HK-2 (cell line): Measurements from ENCODE around the gene MIA3.

ENCODE experiments used
- DNase-seq: peaks from one replicate; pipeline ENCODE4 v3.0.0-alpha.2; 2018; ENCODE audit not compliant: unreplicated experiment

MIA3 gene

GRCh38 chr1:222618880-222619596 is 1.1 kb downstream of the MIA3 start:
- DNase-seq: peak; percentile 43

GRCh38 chr1:222620566-222620965 is 2.7 kb downstream of the MIA3 start:
- no peak for DNase-seq

- no peak for DNase-seq
Observed at GRCh38 chr1:222622765-222623164, 4.9 kb downstream of the MIA3 start.

- DNase-seq: no peak
Observed at GRCh38 chr1:222623458-222623857, 5.6 kb downstream of the MIA3 start.

DNA sequence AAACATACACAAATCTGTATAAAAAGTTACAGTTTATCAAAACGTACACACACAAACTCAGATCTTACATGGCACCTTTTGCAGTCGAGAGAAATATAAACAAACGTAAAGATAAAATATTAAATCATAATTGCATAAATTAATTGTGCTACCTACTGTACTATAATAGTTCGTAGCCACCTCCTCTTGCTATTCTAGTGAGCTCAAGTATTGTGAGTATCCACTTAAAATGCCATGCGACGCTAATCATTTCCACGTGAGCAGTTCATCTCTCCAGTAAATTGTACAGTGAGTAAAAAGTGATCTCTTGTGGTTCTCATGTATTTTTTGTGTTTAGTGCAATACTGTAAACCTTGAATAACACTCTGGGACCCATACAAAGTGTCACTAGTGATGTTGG is 6.3 kb downstream of the MIA3 start:
- no peak for DNase-seq

DNA sequence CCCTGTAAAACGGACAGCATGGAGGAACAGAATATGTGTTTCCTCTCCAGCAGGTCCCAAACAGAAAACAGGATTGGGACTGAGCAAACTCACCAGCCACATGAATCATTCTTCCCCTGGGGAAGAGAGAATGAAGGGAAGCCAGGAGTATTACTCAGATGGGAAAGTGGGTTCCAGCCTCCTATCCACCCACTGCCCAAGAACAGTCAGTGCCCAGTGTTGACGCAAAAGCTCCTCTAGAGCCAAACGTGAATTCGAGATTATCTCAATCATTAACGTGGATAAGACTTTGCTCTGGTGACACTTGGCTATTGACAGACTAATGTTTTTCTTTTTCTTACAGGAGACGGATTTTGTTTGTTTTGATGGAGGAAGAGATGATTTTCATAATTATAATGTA is 9.3 kb downstream of the MIA3 start:
- no peak for DNase-seq

DNA sequence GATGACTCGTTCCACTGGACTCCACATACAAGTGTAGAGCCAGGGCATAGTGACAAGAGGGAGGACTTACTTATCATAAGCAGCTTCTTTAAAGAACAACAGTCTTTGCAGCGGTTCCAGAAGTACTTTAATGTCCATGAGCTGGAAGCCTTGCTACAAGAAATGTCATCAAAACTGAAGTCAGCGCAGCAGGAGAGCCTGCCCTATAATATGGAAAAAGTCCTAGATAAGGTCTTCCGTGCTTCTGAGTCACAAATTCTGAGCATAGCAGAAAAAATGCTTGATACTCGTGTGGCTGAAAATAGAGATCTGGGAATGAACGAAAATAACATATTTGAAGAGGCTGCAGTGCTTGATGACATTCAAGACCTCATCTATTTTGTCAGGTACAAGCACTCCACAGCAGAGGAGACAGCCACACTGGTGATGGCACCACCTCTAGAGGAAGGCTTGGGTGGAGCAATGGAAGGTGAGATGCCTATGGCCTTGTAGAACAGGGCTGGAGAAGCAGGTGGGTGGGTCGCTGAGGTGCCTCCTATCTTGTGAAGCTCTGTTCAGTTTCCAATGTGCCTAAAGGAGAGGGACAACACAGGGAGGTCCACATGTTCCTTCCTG is 12.1 kb downstream of the MIA3 start:
- no peak for DNase-seq

- DNase-seq: no peak
Observed at GRCh38 chr1:222631611-222632208, 13.8 kb downstream of the MIA3 start.

- DNase-seq: no peak
Observed at GRCh38 chr1:222632749-222633148, 14.9 kb downstream of the MIA3 start.

- peak; percentile 53 for DNase-seq
Observed at GRCh38 chr1:222634180-222635013, 16.5 kb downstream of the MIA3 start.

DNA sequence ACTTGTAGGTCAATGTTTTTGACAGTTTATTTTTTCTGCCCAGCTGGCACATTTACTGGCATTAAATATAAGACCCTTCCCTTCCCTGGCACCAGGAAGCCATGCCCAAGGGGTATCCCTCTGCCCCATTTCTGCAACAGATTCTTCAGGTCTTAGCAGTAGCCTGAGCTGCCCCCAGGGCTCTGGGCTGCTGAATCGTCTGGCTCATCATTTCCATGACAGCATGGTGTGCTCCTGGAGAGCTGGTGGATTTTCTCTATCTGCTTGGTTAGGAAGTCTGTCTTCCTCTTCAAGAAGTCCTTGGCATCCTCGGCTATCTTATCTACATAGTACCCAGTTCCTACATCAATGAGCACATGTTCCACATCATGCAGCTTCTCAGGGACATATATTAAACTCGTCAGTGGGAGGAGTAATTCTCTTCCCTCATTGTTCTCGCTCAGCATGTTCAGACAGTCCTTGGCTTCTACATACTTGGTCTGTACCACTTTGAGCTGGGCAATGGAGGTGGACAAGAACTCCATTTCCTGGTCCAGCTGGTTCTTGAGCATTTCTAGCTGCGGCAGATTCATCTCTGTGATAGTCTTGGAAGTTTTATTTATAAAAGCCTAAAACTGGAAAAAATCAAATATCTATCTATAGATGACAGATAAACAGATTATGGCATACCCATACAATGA is 23.5 kb downstream of the MIA3 start:
- no peak for DNase-seq

DNA sequence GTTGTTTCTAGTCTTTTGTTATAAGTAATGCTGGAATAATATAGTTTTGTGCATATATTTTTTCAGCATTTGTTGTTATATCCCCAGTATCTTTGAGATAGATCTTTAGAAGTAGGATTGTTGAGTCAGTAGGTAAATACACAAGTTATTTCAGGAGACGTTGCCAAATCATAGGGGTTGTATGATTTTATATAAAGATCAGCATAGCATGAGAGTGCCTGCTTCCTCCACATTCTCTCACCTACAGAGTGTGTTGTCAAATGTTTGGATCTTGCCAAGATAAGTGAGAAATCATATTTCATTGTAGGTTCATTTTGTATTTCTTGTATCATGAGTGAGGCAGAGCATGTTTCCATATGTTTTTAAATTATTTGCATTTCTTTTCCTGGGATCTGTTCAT is 24.6 kb downstream of the MIA3 start:
- no peak for DNase-seq

DNA sequence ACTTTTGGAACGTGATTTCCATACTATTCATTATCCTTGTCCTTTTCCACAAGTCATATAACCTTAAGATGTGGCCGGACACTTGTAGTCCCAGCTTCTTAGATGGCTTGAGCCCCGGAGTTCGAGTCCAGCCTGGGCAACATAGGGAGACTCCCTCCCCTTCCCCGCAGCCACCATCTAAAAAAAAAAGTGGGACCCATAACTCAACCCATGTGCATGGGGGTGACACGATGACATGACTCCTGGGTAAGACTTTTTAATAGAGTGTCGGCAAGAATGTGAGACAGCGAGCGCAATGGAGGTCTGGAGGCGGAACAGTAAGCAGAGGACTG is 25.7 kb downstream of the MIA3 start:
- no peak for DNase-seq

GRCh38 chr1:222643938-222644635 is 26.2 kb downstream of the MIA3 start:
- peak; percentile 99 for DNase-seq

DNA sequence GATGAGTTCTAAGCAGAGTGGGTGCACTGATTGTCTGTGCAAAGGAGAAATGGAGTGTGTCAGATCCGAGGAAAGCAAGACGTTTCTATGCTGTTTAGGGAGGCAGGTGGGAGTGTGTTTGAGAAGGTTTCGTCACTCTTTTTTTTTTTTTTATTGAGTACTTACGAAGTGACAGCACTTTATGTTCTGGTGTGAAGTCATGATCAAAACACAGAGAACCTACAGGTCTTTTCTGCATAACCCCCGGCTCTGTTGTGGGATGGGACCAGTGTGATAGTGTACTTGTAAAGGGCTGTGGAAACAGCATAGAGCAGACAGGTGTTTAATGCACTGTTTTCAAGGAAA is 26.7 kb downstream of the MIA3 start:
- DNase-seq: no peak

DNA sequence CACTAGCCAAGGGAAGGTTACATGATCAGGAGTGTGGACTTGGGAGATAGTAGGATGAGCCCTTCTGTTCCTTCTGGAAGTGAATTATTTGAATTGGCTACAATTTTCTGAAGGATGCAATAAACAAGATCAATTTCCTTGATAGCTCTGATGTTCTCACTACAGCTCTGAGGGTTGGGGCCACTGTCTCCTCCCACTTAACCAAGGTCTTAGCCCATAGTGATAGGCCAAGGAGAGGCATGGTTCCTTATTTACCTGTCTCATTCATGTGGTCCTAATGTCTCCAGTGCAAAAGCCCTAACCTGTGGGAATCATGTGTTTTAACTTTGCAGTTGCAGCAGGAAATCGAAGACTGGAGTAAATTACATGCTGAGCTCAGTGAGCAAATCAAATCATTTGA is 34.8 kb downstream of the MIA3 start:
- DNase-seq: no peak

GRCh38 chr1:222653178-222653827 is 35.4 kb downstream of the MIA3 start:
- no peak for DNase-seq

DNA sequence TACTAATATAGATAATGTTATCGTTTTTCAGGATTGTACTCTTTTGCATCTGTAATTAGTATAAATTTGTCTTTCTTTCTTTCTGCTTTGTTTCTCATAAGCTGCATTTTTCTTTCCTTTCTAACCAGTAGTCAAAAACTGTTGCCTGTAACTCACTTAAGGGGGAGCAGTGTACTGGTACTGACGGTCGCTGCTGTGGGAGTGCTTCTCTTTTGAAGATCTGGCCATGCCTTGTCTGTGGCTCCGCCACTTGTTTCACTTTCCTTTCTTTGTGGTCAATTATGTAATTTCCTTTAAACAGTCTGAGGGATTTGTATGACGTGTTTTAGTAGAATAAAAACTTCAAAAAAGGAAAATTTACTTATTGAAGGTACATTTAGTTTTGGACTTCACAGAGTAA is 37.0 kb downstream of the MIA3 start:
- no peak for DNase-seq

DNA sequence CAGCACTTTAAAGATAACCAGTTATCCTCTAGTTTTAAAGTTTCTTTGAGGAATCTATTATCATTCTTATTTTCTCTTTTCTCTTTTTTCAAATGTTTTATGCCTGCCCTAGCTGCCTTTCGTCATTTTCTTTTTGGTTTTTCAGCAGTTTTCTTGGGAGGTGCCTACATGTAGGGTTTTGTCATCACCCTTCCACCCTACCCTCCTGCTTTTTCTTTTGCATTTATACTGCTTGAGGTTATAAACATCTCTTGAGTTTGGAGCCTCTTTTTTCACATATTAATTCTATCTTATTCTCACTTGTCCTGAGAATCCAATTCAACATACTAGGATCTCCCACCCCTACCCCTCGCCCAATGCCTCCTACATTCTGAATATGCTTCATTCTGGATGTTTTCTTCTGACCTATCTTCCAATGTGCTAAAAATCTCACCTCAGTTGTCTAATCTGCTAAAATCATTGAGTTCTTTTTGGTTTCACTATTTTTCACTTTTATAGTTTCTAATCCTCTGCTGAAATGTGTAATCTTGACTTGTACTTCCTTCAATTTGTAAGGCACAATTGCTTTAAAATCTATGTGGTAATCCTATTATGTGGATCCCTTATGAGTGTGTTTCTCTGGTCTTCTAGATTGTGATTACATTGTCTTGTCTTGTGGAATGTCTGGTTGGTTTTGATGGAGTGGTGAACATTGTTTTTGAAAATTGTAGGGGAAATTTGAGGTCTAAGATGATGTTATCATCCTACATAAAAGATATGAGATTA is 38.7 kb downstream of the MIA3 start:
- no peak for DNase-seq

DNA sequence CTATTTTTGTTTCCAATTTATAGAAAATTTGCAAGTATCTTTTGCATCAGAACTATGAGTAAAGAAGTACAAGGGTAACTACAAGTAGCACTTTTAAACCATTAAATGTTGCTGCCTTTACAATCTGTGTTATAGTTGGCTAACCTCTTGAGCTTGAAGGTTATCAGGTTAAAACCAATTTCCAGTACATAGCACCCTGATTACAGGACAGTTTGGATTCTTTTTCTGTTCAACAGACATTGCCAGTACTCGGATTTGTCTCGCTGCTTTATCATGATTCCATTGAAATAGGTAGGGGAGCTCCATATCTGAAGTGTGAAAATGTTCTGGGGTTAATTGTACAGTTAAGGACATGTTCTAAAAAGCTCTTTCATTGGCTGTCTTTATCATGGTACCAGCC is 40.0 kb downstream of the MIA3 start:
- no peak for DNase-seq
